Thoracic aorta (tissue), 2 donors: ENCODE measurements around the gene EI24. TPM values are rescaled to one million over a fixed set of nuclear protein-coding genes. Genes with fewer than 3 reads are reported as not detected.

Source experiments
- ATAC-seq: fragments of 150-250 bp; one replicate; pipeline ENCODE4 v1.8.0; 2017; ENCODE audit warnings: low read depth; ENCODE audit not compliant: insufficient number of reproducible peaks, low FRiP score
- DNase-seq: peaks from one replicate; pipeline ENCODE4 v3.0.0-alpha.2; 2020; ENCODE audit warnings: low spot score
- H3K27ac ChIP-seq, 2 donors: fragments of 200-600 bp; sonication (generic); 1 replicate in 1 of 2; 2 replicates in 1 of 2; pipeline ENCODE4 v1.5.1; 2016; ENCODE audit warnings: mild to moderate bottlenecking in 2 of 2, moderate library complexity in 2 of 2
- H3K27me3 ChIP-seq: fragments of 200-600 bp; sonication (generic); replicated peaks from 2 replicates; pipeline ENCODE4 v1.6.0; 2016; ENCODE audit warnings: mild to moderate bottlenecking; ENCODE audit not compliant: insufficient read depth
- H3K36me3 ChIP-seq: fragments of 200-600 bp; sonication (generic); one replicate; pipeline ENCODE4 v1.5.1; 2016
- H3K4me1 ChIP-seq, 2 donors: fragments of 200-600 bp; sonication (generic); 1 replicate in 1 of 2; 2 replicates in 1 of 2; pipeline versions ENCODE4 v1.5.1 to v1.6.0; 2016; ENCODE audit warnings: low read depth in 2 of 2, mild to moderate bottlenecking in 1 of 2; ENCODE audit not compliant: control insufficient read depth in 1 of 2
- H3K4me3 ChIP-seq: fragments of 200-600 bp; sonication (generic); 2 replicates; pipeline ENCODE4 v1.5.1; 2016; ENCODE audit warnings: mild to moderate bottlenecking
- H3K9me3 ChIP-seq: fragments of 200-600 bp; sonication (generic); 2 replicates; pipeline ENCODE4 v1.5.1; 2016
- CTCF ChIP-seq: fragments of 200-600 bp; sonication (generic); IDR thresholded peaks from one replicate; pipeline ENCODE4 v1.5.1; 2019; ENCODE audit warnings: antibody characterized with exemption
- total RNA-seq, 2 donors: library from RNA; depleted of rRNA; stranded (reverse); fragments of >200 nt; gene quantifications; one replicate each; pipeline versions ENCODE4 v1.1.0 to v1.2.3, GENCODE V29; 2016

The EI24 gene
- 10 to 100 TPM; 68.4 to 70.0 TPM for total RNA-seq

- H3K4me1 ChIP-seq: peaks cover 11 to 15% of the 10 kb centered on the region in 2 donors
- H3K36me3 ChIP-seq: peaks cover 7% of the 10 kb centered on the region
- H3K27me3 ChIP-seq: no peaks in the 10 kb centered on the region
- peak; percentile 69 for DNase-seq
- TF ChIP-seq CTCF: peak; percentile 73
- peak within 1 kb of the TSS; percentile 85 for H3K4me3 ChIP-seq
- H3K27ac ChIP-seq: peak within 1 kb of the TSS; percentile 66 to 70
- peak; percentile 82 for ATAC-seq
- no peaks in the 10 kb centered on the region for H3K9me3 ChIP-seq
These were observed at the start of gene EI24 for GRCh38 chr11:125568970-125569914. TSS of gene EI24 (plus strand) at chr11:125569477. CDS start at chr11:125572528, 3,051 bp downstream.

GRCh38 chr11:125519860-125520834, 49.1 kb upstream of the EI24 start:
- no peak for ATAC-seq
- TF ChIP-seq CTCF: no peak
- H3K27ac ChIP-seq: peak overlapping the region in 1 of 2 donors; percentile 53

GRCh38 chr11:125525303-125525702, 44.0 kb upstream of the EI24 start:
- DNase-seq (no peak), ATAC-seq (no peak)
- H3K4me1 ChIP-seq: no peaks in the 10 kb centered on the region
- H3K4me3 ChIP-seq: no peak overlapping the region
- H3K9me3 ChIP-seq: no peaks in the 10 kb centered on the region
- H3K27ac ChIP-seq: no peak overlapping the region
- no peak for TF ChIP-seq CTCF
- H3K36me3 ChIP-seq: no peaks in the 10 kb centered on the region
- no peaks in the 10 kb centered on the region for H3K27me3 ChIP-seq

More at GRCh38 chr11:125519860-125520834, 49.1 kb upstream of the EI24 start:
- H3K9me3 ChIP-seq: no peaks in the 10 kb centered on the region
- no peaks in the 10 kb centered on the region for H3K4me1 ChIP-seq
- DNase-seq: no peak
- H3K36me3 ChIP-seq: no peaks in the 10 kb centered on the region
- H3K27me3 ChIP-seq: no peaks in the 10 kb centered on the region
- no peak overlapping the region for H3K4me3 ChIP-seq

DNA sequence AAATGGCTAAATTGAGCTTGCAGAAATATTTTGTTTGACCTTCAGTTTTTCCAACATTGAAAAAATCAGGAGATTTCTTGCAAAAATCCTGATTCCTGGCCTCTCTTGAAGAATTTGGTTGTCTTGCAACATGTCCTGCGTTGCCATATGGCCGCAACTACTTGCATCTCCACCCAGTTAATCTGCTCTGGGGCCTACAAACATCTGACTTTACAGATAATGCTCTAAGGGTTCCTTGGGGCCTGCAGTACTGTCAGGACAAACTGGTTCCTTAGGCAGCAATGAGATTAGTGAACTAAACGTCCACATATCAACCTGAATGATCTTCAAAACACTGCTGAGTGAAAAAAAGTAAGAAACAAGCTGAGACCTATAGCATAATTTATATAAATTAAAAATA, 36.6 kb upstream of the EI24 start:
- DNase-seq (no peak), ATAC-seq (no peak)
- Histone ChIP-seq H3K36me3 (no peaks in the 10 kb centered on the region), H3K9me3 (no peaks in the 10 kb centered on the region), H3K27me3 (no peaks in the 10 kb centered on the region), H3K27ac (no peak overlapping the region), H3K4me1 (no peaks in the 10 kb centered on the region), H3K4me3 (no peak overlapping the region)
- TF ChIP-seq CTCF: no peak
